OCI-LY1 (cell line): Measurements from ENCODE around the gene TTN.

Source experiments
- H2AFZ ChIP-seq: fragments of 200-600 bp; sonication (generic), shearing (Covaris generic); 2 replicates; pipeline ENCODE4 v1.6.0; 2014; ENCODE audit warnings: antibody characterized with exemption, mild to moderate bottlenecking, low read length
- H3F3A ChIP-seq: fragments of 200-600 bp; sonication (generic), shearing (Covaris generic); 2 replicates; pipeline ENCODE4 v1.6.0; 2014; ENCODE audit warnings: mild to moderate bottlenecking, antibody characterized with exemption, low read length, moderate library complexity; ENCODE audit not compliant: insufficient read depth
- H3K27ac ChIP-seq: fragments of 200-600 bp; sonication (generic); 2 replicates; pipeline ENCODE4 v1.5.1; 2014; ENCODE audit warnings: low read length, mixed run types, mild to moderate bottlenecking, low read depth; ENCODE audit not compliant: poor library complexity, severe bottlenecking
- H3K27me3 ChIP-seq: fragments of 200-600 bp; sonication (generic); 2 replicates; pipeline ENCODE4 v1.6.0; 2014; ENCODE audit warnings: antibody characterized with exemption, mild to moderate bottlenecking, low read length, moderate library complexity; ENCODE audit not compliant: insufficient read depth
- H3K36me3 ChIP-seq: fragments of 200-600 bp; sonication (generic); 2 replicates; pipeline ENCODE4 v1.6.1; 2014; ENCODE audit warnings: mild to moderate bottlenecking, antibody characterized with exemption, low read length, moderate library complexity, mixed read lengths; ENCODE audit not compliant: insufficient read depth
- H3K4me1 ChIP-seq: fragments of 200-600 bp; sonication (generic); 2 replicates; pipeline ENCODE4 v1.5.1; 2014; ENCODE audit warnings: mild to moderate bottlenecking, low read length, moderate library complexity; ENCODE audit not compliant: insufficient read depth, severe bottlenecking
- H3K4me2 ChIP-seq: fragments of 200-600 bp; sonication (generic), shearing (Covaris generic); 2 replicates; pipeline ENCODE4 v1.6.1; 2014; ENCODE audit warnings: low read length
- H3K4me3 ChIP-seq: fragments of 200-600 bp; sonication (generic); 2 replicates; pipeline ENCODE4 v1.5.1; 2014; ENCODE audit warnings: low read length, low read depth, mild to moderate bottlenecking, mixed read lengths; ENCODE audit not compliant: poor library complexity, severe bottlenecking
- H3K79me2 ChIP-seq: fragments of 200-600 bp; shearing (Covaris generic); 2 replicates; pipeline ENCODE4 v1.6.1; 2016; ENCODE audit warnings: mixed run types, low read length, mixed read lengths; ENCODE audit not compliant: insufficient read depth
- H3K9ac ChIP-seq: fragments of 200-600 bp; sonication (generic), shearing (Covaris generic); 2 replicates; pipeline ENCODE4 v1.6.1; 2014; ENCODE audit warnings: mild to moderate bottlenecking, low read length, mixed read lengths
- H3K9me2 ChIP-seq: fragments of 200-600 bp; sonication (generic), shearing (Covaris generic); 2 replicates; pipeline ENCODE4 v1.6.1; 2014; ENCODE audit warnings: low read depth, mild to moderate bottlenecking, low read length, mixed read lengths
- H3K9me3 ChIP-seq: fragments of 200-600 bp; shearing (Covaris generic); 2 replicates; pipeline ENCODE4 v1.6.1; 2014; ENCODE audit warnings: low read length, mixed read lengths
- H4K20me1 ChIP-seq: fragments of 200-600 bp; sonication (generic), shearing (Covaris generic); 2 replicates; pipeline ENCODE4 v1.6.0; 2016; ENCODE audit warnings: mild to moderate bottlenecking, low read length; ENCODE audit not compliant: insufficient read depth
- EZH2 ChIP-seq: fragments of 200-600 bp; sonication (generic), shearing (Covaris generic); IDR thresholded peaks from 2 replicates; pipeline ENCODE4 v1.8.0; 2017; ENCODE audit warnings: borderline replicate concordance, mixed run types, mild to moderate bottlenecking, antibody characterized with exemption, low read length, moderate library complexity, mixed read lengths
- TF ChIP-seq, protein P1 (sequence below): fragments of 200-600 bp; sonication (generic), shearing (Covaris generic); IDR thresholded peaks from 2 replicates; pipeline ENCODE4 v1.5.1; 2017; ENCODE audit warnings: mild to moderate bottlenecking, antibody characterized with exemption, low read length, moderate library complexity, mixed read lengths

Gene TTN

DNA sequence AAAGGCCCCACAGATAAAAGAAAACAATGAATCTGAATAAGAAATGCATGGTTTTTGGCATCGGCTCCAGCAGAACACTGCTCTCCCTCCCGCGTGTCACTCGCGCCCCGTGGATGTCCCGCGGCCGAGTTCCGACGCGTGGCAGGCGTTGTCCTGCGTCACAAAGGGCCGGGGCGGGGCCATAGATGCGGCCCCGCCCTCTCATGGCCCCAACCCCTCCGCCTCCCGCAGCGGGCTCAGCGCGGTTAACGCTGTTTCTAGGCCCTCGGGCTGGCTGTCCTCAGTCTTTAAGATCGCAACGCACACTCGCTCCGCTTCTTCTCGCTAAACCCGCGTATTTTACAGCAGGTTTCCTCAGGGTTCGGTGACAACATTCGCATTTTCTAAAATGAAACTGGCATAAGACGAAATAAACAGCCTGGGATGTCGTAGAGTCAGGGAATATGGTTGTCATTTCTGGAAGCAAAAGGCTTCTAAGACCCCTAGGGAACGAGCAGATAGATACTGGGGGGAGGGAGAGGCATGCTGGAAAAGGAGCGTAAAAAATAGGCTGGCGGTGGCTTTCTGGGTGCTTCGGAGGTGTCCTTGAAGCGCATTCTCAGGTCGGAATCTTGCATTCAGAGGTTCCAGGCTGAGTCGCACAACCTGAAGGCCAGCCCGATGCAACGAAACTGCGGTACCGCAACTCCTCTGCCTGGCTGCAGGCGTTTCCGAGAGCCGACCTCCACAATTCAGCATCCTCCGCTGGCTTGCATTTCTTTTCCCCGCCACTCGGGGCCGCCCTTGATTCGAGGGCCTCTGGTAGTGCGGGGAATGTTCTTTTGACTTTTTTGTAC is 328.6 kb downstream of the TTN start, which contains the start of gene FKBP7:
TSS of gene FKBP7 (minus strand) at position 162 of the 836 bp plus-strand sequence. CDS start at position 61, 101 bp downstream.
- no peak for TF ChIP-seq EZH2
- TF ChIP-seq, protein P1, sequence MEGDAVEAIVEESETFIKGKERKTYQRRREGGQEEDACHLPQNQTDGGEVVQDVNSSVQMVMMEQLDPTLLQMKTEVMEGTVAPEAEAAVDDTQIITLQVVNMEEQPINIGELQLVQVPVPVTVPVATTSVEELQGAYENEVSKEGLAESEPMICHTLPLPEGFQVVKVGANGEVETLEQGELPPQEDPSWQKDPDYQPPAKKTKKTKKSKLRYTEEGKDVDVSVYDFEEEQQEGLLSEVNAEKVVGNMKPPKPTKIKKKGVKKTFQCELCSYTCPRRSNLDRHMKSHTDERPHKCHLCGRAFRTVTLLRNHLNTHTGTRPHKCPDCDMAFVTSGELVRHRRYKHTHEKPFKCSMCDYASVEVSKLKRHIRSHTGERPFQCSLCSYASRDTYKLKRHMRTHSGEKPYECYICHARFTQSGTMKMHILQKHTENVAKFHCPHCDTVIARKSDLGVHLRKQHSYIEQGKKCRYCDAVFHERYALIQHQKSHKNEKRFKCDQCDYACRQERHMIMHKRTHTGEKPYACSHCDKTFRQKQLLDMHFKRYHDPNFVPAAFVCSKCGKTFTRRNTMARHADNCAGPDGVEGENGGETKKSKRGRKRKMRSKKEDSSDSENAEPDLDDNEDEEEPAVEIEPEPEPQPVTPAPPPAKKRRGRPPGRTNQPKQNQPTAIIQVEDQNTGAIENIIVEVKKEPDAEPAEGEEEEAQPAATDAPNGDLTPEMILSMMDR, result peak; percentile 89
- peak within 1 kb of the TSS; percentile 72 for H3K27ac ChIP-seq

GRCh38 chr2:178478130-178478438 is 329.1 kb downstream of the TTN start:
- peak overlapping the region; percentile 77 for H3K9ac ChIP-seq
- peak overlapping the region; percentile 90 for H3K4me2 ChIP-seq
- H3K36me3 ChIP-seq, result no peaks in the 10 kb centered on the region
- H3K27ac ChIP-seq, result peak overlapping the region; percentile 72
- H3K4me3 ChIP-seq, result peak overlapping the region; percentile 89
- no peaks in the 10 kb centered on the region for H3K9me2 ChIP-seq
- TF ChIP-seq, protein P1, result no peak
- no peak for TF ChIP-seq EZH2
- peak overlapping the region; percentile 59; the same call in 1 of the 2 replicates for H2AFZ ChIP-seq
- H3K27me3 ChIP-seq, result no peaks in the 10 kb centered on the region
- no peaks in the 10 kb centered on the region for H3F3A ChIP-seq
- H4K20me1 ChIP-seq, result no peaks in the 10 kb centered on the region
- no peaks in the 10 kb centered on the region for H3K9me3 ChIP-seq
- peaks cover 22% of the 10 kb centered on the region for H3K79me2 ChIP-seq
- H3K4me1 ChIP-seq, result peaks cover 37% of the 10 kb centered on the region

More for the DNA sequence above, 328.6 kb downstream of the TTN start, which contains the start of gene FKBP7:
- H3K4me3 ChIP-seq, result peak within 1 kb of the TSS; percentile 89
- peak within 1 kb of the TSS; percentile 77 for H3K9ac ChIP-seq
- H3K27me3 ChIP-seq, result no peaks in the 10 kb centered on the region
- no peaks in the 10 kb centered on the region for H3K36me3 ChIP-seq
- H3K79me2 ChIP-seq, result peaks cover 28% of the 10 kb centered on the region
- H3K4me2 ChIP-seq, result peak within 1 kb of the TSS; percentile 90
- H4K20me1 ChIP-seq, result no peaks in the 10 kb centered on the region
- peaks cover 39% of the 10 kb centered on the region for H3K4me1 ChIP-seq
- no peaks in the 10 kb centered on the region for H3F3A ChIP-seq
- H2AFZ ChIP-seq, result peak within 1 kb of the TSS; percentile 59
- H3K9me2 ChIP-seq, result no peaks in the 10 kb centered on the region
- no peaks in the 10 kb centered on the region for H3K9me3 ChIP-seq

DNA sequence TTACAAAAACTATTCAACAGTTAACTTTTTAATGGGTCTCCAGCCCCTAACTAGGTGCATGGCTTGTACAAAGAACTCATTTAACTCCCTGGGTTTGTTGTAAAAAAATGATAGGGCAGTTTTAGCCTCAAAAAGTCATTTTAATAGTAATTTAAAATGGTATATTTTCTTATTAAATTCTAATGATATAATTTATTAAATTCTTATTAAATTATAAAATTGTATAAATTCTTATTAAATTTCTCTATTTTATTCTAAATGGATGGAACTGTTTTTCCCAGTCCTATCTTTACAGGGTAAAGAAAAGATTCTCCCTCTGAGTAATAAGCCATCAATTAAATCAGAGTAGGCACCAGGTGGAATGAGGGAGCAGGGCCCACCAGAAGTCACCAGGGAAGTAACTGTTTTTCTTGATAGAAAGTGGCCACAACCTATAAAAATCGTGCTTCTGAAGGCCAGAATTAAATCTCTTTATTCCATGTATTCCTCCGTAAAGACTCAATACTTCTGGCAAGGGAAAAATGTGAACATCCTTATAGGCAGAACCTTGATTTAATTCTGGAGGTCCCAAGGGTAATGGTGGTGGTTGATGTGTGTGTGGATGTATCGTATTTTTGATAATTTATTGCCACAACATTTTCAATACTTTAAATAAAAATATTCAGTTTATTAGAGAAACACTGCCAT is 329.6 kb downstream of the TTN start:
- H2AFZ ChIP-seq, result peak overlapping the region; percentile 59; the same call in 1 of the 2 replicates
- H3K4me2 ChIP-seq, result peak overlapping the region; percentile 90
- TF ChIP-seq EZH2, result no peak
- TF ChIP-seq, protein P1, result no peak
- no peaks in the 10 kb centered on the region for H3K9me2 ChIP-seq
- H3K36me3 ChIP-seq, result no peaks in the 10 kb centered on the region
- peak overlapping the region; percentile 89 for H3K4me3 ChIP-seq
- H3K9me3 ChIP-seq, result no peaks in the 10 kb centered on the region
- no peaks in the 10 kb centered on the region for H3F3A ChIP-seq
- H3K4me1 ChIP-seq, result peaks cover 32% of the 10 kb centered on the region
- peak overlapping the region; percentile 77 for H3K9ac ChIP-seq
- H3K27me3 ChIP-seq, result no peaks in the 10 kb centered on the region
- peak overlapping the region; percentile 72 for H3K27ac ChIP-seq
- H3K79me2 ChIP-seq, result peaks cover 21% of the 10 kb centered on the region
- H4K20me1 ChIP-seq, result no peaks in the 10 kb centered on the region
